OCI-LY7 (cell line): Measurements from ENCODE around the gene TMEM135. TPM values are rescaled to one million over a fixed set of nuclear protein-coding genes. Genes with fewer than 3 reads are reported as not detected.

ENCODE experiments used
- BruUV-seq: library from RNA; stranded (reverse); fragments of 400-500 nt; replicated peaks from 2 replicates; lab custom pipeline; 2021; lab: Mats Ljungman, UMichigan
- CTCF ChIA-PET: fragments of 300-600 bp; sonication (Branson Sonifier 250); formaldehyde crosslinking; loops from one replicate; lab custom pipeline; 2022; ENCODE audit warnings: antibody characterized with exemption; ENCODE audit not compliant: unreplicated experiment; lab: Charles Lee
- POLR2A ChIA-PET: fragments of 300-600 bp; sonication (Branson Sonifier 250); formaldehyde crosslinking; loops from one replicate; lab custom pipeline; 2022; ENCODE audit warnings: antibody characterized with exemption; lab: Charles Lee
- DNase-seq: peaks from one replicate; pipeline ENCODE4 v3.0.0-alpha.2; 2015; ENCODE audit warnings: low spot score
- H2AFZ ChIP-seq: fragments of 200-600 bp; sonication (generic), shearing (Covaris generic); 2 replicates; pipeline ENCODE4 v1.6.1; 2014; ENCODE audit warnings: mild to moderate bottlenecking, antibody characterized with exemption, low read length, moderate library complexity
- H3K27ac ChIP-seq: fragments of 200-600 bp; sonication (generic); 2 replicates; pipeline ENCODE4 v1.5.1; 2014; ENCODE audit warnings: mixed run types, low read depth, mild to moderate bottlenecking, moderate library complexity, low read length, inconsistent platforms; ENCODE audit not compliant: poor library complexity, severe bottlenecking
- H3K36me3 ChIP-seq: fragments of 200-600 bp; sonication (generic); 2 replicates; pipeline ENCODE4 v1.6.1; 2014; ENCODE audit warnings: mild to moderate bottlenecking, antibody characterized with exemption, low read length, moderate library complexity, mixed read lengths; ENCODE audit not compliant: insufficient read depth
- H3K4me1 ChIP-seq: fragments of 200-600 bp; sonication (generic); 2 replicates; pipeline ENCODE4 v1.5.1; 2014; ENCODE audit warnings: mild to moderate bottlenecking, low read length; ENCODE audit not compliant: insufficient read depth, poor library complexity, severe bottlenecking
- H3K4me2 ChIP-seq: fragments of 200-600 bp; sonication (generic); 2 replicates; pipeline ENCODE4 v1.6.1; 2014; ENCODE audit warnings: mild to moderate bottlenecking, low read length
- H3K4me3 ChIP-seq: fragments of 200-600 bp; sonication (generic); 2 replicates; pipeline ENCODE4 v1.5.1; 2014; ENCODE audit warnings: mild to moderate bottlenecking, low read depth, low read length; ENCODE audit not compliant: poor library complexity, severe bottlenecking
- H3K79me2 ChIP-seq: fragments of 200-600 bp; sonication (generic); 2 replicates; pipeline ENCODE4 v1.6.1; 2016; ENCODE audit warnings: low read depth, mild to moderate bottlenecking, low read length, moderate library complexity, mixed read lengths; ENCODE audit not compliant: insufficient read depth
- H3K9me2 ChIP-seq: fragments of 200-600 bp; sonication (generic); 2 replicates; pipeline ENCODE4 v1.6.1; 2016; ENCODE audit warnings: mild to moderate bottlenecking, low read length, mixed read lengths; ENCODE audit not compliant: insufficient read depth
- H3K9me3 ChIP-seq: fragments of 200-600 bp; sonication (generic); 2 replicates; pipeline ENCODE4 v1.6.1; 2014; ENCODE audit warnings: mild to moderate bottlenecking, mixed run types, low read length, mixed read lengths
- H4K20me1 ChIP-seq: fragments of 200-600 bp; sonication (generic); 2 replicates; pipeline ENCODE4 v1.6.1; 2014; ENCODE audit warnings: mild to moderate bottlenecking, antibody characterized with exemption, low read length, moderate library complexity, mixed read lengths; ENCODE audit not compliant: insufficient read depth
- CTCF ChIP-seq: fragments of 200-600 bp; sonication (generic); conservative IDR thresholded peaks from 2 replicates; pipeline ENCODE4 v1.5.1; 2014; ENCODE audit warnings: mild to moderate bottlenecking, antibody characterized with exemption, low read length, moderate library complexity, mixed read lengths
- EZH2phosphoT487 ChIP-seq: fragments of 200-600 bp; sonication (generic); IDR thresholded peaks from 2 replicates; pipeline ENCODE4 v1.6.1; 2018; ENCODE audit warnings: low read depth, borderline replicate concordance, mild to moderate bottlenecking, mixed run types, antibody characterized with exemption, low read length, moderate library complexity, mixed read lengths
- intact Hi-C: fragments of 100-400 bp; cut with micrococcal nuclease; formaldehyde crosslinking; loops from one replicate; pipeline ENCODE4 v1.10.0; 2022; ENCODE audit not compliant: unreplicated experiment
- total RNA-seq, 2 experiments: library from RNA; depleted of rRNA in 1 of 2; stranded (reverse); fragments of >200 nt in 1 of 2; shearing (Covaris generic) in 1 of 2; gene quantifications; 2 replicates each; pipeline ENCODE4 v1.2.3, GENCODE V29; 2014 to 2022

The TMEM135 gene
- total RNA-seq, 2 experiments from 2014 or later, result 14.5 to 56.4 TPM

GRCh38 chr11:87366346-87366745 is 328.6 kb downstream of the TMEM135 start:
- H4K20me1 ChIP-seq, result no peaks in the 10 kb centered on the region
- ChIA-PET POLR2A (interaction anchor here (2.5 kb wide), 1 partner anchor 8 kb away, joined by 9 read pairs; no protein-coding TSS in a partner anchor), CTCF (no interaction called here)
- DNase-seq, result no peak
- BruUV-seq, result no TSS peak
- no peak for TF ChIP-seq EZH2phosphoT487
- TF ChIP-seq CTCF, result no peak
- H3K36me3 ChIP-seq, result peaks cover 88% of the 10 kb centered on the region
- H3K9me2 ChIP-seq, result no peaks in the 10 kb centered on the region
- peaks cover 42% of the 10 kb centered on the region for H3K4me1 ChIP-seq
- H3K79me2 ChIP-seq, result no peaks in the 10 kb centered on the region
- no peak overlapping the region for H3K4me2 ChIP-seq
- no peak overlapping the region for H3K4me3 ChIP-seq
- no peak overlapping the region for H3K27ac ChIP-seq
- H3K9me3 ChIP-seq, result no peaks in the 10 kb centered on the region
- intact Hi-C loops, result no loop called here
- H2AFZ ChIP-seq, result no peak overlapping the region

GRCh38 chr11:87366763-87367405 is 329.1 kb downstream of the TMEM135 start:
- Histone ChIP-seq H4K20me1 (no peaks in the 10 kb centered on the region), H2AFZ (no peak overlapping the region)
- no TSS peak for BruUV-seq

More at GRCh38 chr11:87366763-87367405, 329.1 kb downstream of the TMEM135 start:
- intact Hi-C loops, result no loop called here
- Histone ChIP-seq H3K36me3 (peaks cover 91% of the 10 kb centered on the region), H3K4me1 (peaks cover 36% of the 10 kb centered on the region), H3K27ac (no peak overlapping the region), H3K79me2 (no peaks in the 10 kb centered on the region), H3K9me2 (no peaks in the 10 kb centered on the region), H3K4me2 (no peak overlapping the region), H3K4me3 (no peak overlapping the region), H3K9me3 (no peaks in the 10 kb centered on the region)
- CTCF ChIA-PET, result no interaction called here
- POLR2A ChIA-PET, result interaction anchor here (2.1 to 2.5 kb wide), 2 partner anchors 8 to 13 kb away, joined by 4 to 9 read pairs; no protein-coding TSS in a partner anchor
- TF ChIP-seq CTCF (no peak), EZH2phosphoT487 (no peak)
- DNase-seq, result no peak
